Coronary artery (tissue), 2 donors: ENCODE measurements around the gene HRAS.
A peak's percentile ranks its signal among the peaks of the same experiment; 100 is the strongest.

ENCODE experiments used
- DNase-seq: peaks from one replicate; pipeline ENCODE4 v3.0.0-alpha.2; 2017; ENCODE audit warnings: low spot score
- H3K27ac ChIP-seq, 2 donors: fragments of 200-600 bp; sonication (generic); one replicate each; pipeline ENCODE4 v1.5.1; 2016 to 2019
- H3K4me3 ChIP-seq: fragments of 200-600 bp; sonication (generic); 2 replicates; pipeline ENCODE4 v1.5.1; 2016; ENCODE audit warnings: mild to moderate bottlenecking, moderate library complexity
- TF ChIP-seq, protein P1 (sequence below): fragments of 200-600 bp; sonication (generic); IDR thresholded peaks from one replicate; pipeline ENCODE4 v1.5.1; 2019; ENCODE audit warnings: antibody characterized with exemption

Gene HRAS

DNA sequence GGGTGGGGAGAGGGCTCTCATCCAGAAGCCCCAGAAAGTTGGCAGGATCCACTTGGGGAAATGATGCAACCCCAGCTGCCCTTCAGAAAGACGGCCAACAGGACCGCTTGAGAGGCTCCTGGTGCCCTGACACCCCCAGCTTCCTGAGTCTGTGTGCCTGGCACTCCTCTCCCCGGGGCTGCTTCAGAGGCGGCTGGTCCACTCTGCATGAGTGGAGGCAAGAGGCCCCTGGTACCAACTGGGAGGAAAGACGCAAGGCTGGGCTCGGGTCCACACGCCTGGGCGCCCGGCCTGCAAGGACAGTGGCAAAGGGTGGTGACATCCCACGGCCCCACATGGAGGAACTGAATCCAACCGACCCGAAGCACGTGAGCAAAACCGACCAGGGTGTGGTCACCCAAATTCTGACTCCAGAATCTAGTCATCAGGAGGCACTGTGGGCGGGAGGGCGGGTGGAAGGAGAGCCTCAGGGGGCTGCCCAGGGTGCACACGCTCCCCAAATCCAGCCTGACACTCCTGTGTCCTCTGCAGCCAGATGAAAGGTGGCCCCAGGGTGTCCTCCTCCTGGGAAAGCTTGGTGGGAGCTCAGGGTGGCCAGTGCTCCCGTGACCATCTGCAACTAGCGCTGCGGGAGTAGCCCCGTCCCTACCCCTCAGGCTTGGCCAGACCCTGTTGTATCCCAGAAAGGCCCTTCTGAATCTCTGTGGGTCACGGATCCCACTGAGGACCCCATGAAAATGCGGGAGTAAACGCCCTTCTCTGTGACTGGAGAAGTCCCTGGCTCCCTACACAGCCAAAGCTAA is 32.0 kb downstream of the HRAS start:
- peak overlapping the region; percentile 97 for H3K4me3 ChIP-seq
- TF ChIP-seq, protein P1, sequence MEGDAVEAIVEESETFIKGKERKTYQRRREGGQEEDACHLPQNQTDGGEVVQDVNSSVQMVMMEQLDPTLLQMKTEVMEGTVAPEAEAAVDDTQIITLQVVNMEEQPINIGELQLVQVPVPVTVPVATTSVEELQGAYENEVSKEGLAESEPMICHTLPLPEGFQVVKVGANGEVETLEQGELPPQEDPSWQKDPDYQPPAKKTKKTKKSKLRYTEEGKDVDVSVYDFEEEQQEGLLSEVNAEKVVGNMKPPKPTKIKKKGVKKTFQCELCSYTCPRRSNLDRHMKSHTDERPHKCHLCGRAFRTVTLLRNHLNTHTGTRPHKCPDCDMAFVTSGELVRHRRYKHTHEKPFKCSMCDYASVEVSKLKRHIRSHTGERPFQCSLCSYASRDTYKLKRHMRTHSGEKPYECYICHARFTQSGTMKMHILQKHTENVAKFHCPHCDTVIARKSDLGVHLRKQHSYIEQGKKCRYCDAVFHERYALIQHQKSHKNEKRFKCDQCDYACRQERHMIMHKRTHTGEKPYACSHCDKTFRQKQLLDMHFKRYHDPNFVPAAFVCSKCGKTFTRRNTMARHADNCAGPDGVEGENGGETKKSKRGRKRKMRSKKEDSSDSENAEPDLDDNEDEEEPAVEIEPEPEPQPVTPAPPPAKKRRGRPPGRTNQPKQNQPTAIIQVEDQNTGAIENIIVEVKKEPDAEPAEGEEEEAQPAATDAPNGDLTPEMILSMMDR = no peak
- peak; percentile 86 for DNase-seq

DNA sequence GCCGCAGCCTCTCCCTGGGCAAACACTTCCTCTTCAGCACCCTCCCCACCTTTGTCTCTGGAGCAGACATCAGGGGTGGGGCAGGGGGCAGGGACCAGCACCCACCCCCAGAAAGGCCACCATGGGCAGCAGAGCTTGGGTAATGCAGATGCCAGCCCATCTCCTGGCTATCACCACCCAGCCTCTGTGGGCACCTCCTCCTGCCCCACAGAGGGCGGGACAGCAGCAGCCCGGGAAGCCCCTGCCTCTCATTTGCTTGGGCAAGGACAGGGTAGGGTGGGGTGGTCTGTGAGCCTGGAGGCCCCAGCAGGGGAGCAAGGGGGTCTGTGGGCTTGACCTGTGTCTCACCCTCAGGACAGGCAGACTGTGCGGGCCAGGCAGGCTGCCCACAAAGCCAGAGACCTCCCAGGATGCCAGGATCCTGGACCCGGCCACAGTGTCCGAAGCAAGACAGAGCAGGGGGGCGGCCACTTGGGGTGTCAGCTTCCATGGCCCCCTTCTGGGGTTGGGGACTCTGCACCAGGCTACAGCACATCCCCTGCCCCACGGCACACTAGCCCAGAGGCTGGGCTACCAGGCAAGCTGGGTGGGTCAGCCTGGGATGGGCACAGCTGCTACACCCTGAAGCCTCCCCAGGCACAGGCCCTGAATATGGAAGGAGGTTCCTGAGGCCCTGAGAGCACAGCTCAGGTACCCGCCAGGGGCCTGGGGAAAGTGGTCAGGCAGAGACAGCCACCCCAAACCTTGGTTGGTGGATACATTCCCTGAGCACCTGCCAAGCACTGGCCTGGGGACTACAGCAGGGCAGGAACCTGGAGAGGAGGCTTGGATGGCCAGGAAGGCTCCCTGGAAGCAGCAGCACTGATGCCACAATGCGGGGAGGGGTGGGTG is 32.8 kb downstream of the HRAS start:
- TF ChIP-seq, protein P1 = no peak
- peak; percentile 78 for DNase-seq
- Histone ChIP-seq H3K27ac (peak overlapping the region in 1 of 2 donors; percentile 91), H3K4me3 (peak overlapping the region; percentile 97)

More for the DNA sequence above, 32.0 kb downstream of the HRAS start:
- peak overlapping the region; percentile 70 to 91 for H3K27ac ChIP-seq

DNA sequence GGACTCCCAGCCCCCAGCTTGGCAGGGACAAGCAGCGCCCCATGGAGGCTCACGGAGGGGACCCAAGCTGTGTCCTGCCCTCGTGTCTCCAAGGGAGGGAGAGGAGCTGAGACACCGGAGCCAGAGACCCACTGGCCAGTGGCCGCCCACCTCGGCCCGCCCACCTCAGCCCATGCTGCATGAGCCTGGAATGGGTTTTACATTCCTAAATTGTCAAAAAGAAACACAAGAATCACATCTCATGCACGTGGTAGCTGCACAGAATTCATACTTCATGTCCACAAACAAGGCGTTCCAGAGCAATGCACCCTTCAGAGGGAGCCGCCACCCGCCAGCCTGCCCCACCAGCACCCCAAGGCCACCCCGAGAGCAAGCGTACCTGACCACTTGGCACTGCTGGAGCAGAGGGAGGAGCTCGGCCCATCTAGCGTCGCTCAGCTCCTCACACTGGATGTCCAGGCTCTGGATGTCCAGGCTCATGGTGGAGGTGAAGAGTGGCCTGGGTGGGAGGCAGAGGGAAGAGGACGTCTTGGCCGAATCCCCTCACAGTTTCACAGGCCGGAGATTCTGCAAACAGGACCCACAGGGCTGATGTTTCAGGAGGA is 33.6 kb downstream of the HRAS start:
- TF ChIP-seq, protein P1 = no peak
- Histone ChIP-seq H3K27ac (no peak overlapping the region), H3K4me3 (no peak overlapping the region)
- peak; percentile 71 for DNase-seq

DNA sequence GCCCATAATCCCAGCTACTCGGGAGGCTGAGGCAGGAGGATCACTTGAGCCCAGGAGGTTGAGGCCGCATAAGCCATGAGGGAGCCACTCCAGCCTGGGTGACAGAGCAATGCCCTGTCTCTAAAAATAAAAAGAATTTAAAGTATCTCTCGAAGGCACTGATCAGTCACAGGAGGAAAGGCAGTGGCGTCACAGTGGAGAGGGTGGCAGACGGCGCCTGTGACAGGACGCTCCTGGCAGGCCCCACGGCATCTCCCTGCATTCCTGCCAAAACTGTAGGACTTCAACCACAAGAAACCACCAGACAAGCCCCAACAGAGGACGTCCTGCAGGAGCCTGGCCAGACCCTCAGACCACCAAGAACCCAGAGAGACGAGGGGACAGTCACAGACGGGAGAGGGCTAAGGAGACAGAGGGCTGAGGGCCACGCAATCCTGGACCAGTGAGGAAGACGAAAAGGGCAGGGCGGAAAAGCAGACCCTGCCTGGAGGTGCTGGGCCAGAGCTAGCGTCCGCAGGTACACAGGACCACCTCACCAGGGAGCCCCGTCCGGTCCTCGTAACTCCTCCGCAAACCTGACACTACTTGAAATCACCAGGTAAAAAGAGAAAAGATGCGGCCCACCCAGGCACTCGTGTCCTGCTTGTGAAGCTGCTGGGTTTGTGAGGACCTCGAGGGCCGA is 34.2 kb downstream of the HRAS start:
- no peak overlapping the region for H3K27ac ChIP-seq
- no peak overlapping the region for H3K4me3 ChIP-seq
- peak; percentile 70 for DNase-seq
- TF ChIP-seq, protein P1 = no peak

DNA sequence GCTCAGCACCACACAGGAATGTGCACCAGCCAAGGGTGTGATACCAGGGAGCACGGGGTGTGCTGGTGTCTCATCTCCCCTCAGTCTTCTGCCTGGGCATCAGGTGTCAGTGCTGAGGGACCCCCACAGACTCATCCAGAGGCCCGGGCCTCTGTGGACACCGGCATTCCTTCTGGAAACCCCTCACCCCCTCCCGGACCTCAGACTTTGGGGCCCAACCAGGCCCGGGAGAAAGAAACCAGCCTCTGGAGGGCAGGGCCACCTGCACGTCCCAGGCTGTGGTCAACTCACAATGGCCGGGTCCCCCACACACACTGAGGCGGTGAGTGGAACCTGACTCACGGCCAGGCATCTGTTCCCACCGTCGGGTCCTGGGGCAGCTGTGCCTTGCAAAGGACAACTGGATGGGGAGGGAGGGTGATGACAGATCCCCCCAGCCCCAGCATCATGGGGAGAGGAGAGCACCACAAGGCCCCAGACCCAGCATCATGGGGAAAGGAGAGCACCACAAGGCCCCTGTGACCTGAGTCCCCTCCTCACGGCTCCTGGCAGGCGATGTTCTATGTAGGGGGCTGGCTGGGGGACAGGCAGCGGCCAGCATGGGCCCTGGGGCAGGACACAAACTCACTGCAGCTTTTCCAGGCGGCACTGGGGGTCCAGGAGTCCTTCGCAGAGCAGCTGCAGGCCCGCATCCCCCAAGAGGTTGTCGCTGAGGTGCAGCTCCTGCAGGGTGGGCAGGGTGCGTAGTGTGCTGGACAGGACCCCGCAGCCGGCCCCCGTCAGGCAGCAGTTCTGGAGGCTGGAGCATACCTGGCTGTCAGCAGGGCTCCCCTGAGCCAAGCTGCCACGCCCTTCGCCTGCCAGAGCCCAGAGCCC is 35.9 kb downstream of the HRAS start:
- Histone ChIP-seq H3K4me3 (no peak overlapping the region), H3K27ac (no peak overlapping the region)
- DNase-seq = no peak
- TF ChIP-seq, protein P1 = no peak
